HG03354 (cell line): ENCODE results near the gene GSTA1.
"Not testable (repeated sequence)": the region's sequence is repeated elsewhere in the genome, so short reads cannot be mapped to it uniquely, and the experiment has no call there.

Source experiments
- ATAC-seq: cut with Tn5 transposase; IDR thresholded peaks from one replicate; pipeline ENCODE4 v1.9.1; 2021; ENCODE audit warnings: mild to moderate bottlenecking; ENCODE audit not compliant: unreplicated experiment, poor library complexity, severe bottlenecking

GSTA1 gene

DNA sequence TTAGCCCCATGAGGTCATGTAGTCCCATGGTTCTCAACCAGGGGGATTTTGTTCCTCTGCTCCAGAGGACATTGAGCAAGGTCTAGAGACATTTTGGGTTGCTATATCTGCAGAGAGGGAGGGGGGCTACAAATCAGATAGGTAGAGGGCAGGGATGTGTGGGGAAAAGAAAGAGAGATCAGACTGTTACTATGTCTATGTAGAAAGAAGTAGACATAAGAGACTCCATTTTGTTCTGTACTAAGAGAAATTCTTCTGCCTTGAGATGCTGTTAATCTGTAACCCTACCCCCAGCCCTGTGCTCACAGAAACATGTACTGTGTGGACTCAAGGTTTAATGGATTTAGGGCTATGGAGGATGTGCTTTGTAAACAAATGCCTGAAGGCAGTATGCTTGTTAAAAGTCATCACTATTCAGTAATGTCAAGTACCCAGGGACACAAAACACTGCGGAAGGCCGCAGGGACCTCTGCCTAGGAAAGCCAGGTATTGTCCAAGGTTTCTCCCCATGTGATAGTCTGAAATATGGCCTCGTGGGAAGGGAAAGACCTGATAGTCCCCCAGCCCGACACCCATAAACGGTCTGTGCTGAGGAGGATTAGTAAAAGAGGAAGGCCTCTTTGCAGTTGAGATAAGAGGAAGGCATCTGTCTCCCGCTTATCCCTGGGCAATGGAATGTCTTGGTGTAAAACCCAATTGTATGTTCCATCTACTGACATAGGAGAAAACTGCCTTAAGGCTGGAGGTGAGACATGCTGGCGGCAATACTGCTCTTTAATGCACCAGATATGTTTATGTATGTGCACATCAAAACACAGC is 41.7 kb downstream of the GSTA1 start:
- ATAC-seq: not testable (repeated sequence)

DNA sequence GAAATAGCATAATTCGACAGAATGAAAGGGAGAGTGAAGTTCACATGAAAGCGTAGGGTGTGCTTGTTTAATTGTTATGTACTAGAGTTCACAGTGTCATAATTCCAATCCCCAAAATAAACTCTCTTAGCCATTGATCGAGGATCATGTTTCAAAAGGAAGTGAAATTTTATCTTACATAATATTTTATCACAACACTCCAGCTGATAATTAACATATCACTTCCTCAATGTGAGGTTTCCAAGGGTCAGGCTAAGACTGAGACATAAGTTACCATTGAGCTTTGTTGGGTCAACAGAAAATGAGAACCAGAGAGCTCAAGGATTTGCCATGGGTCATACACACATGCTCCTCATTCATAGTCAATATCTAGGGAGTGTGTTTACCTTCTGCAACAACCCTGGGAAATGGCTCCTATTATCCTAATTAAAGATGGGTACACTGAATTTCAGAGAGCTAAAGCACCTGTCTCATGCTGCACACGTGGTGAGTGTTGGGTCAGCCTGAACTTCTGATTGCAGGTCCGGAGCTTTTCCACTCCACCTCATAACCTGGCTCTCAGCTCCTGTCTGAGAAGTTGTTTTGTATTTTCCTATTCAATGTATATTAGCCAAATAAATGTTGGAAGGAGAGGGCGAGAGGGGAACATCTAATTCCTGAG is 43.4 kb downstream of the GSTA1 start:
- no peak for ATAC-seq

DNA sequence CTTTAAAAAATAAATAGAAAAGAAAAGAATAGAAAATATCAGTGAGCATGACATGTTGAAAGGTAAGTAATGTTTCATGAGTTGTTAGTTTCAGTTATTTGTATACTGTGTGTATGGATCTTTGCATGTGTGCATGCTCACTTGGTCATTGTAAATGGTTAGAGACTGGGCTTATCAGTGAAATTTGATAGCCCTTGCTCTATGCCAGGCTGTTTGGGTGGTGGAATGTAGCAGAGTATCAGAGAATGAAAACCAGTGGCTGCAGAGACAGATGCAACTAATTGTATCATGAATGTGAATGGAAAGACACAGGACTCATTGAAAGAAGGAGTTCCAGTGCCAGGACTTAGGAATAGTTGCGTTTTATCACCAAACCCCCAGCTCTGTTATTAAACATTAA is 44.5 kb downstream of the GSTA1 start:
- no peak for ATAC-seq

DNA sequence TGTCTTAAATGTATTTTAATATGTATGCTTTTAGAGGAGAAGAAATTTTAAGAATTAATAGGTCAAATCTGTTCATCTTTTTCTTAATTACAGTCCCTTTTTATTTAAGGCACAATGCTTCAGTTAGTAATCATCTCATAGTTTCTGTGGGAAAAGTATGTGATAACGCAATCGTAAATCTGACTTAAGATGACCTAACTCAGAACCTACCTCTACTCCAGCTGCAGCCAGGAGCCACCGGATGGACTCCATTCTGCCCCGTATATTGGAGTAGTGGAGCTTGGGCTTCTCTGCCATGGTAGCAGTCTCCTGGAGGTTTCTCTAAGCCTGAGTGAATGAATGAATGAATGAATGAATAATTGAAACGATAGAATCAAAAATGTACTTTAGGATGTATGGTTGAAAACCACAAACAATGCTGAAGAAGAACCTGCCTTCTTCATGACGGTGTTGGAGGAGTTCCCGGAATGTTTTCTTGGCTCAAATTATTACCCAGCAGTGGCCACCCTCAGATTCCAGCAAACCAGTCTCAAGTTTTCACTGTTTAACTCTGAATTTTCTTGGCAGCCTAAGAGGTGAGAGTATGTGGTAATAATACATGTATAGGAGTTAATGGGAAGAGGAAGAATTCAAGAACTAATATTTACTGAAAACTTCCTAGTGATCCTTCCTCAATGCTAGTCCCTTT is 45.8 kb downstream of the GSTA1 start:
- not testable (repeated sequence) for ATAC-seq

DNA sequence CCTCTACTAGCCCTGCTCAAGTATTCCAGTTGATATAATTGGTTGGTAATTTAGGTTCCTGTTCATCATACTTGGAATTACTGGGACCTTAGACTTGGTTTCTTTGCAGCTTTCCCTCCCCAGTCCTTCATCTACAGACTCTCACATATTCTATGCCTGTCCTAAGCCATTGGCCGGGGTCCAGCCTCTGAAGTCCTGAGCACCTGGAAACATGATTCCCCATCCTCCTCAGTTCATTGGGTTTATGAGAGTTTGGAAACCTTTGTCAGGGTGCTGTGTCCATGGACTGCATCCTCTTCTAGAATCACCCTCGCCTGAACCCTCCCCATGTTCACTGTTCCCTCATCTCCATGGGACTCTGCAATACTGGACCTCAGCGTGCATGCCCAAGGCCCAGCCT is 49.2 kb downstream of the GSTA1 start:
- no peak for ATAC-seq

DNA sequence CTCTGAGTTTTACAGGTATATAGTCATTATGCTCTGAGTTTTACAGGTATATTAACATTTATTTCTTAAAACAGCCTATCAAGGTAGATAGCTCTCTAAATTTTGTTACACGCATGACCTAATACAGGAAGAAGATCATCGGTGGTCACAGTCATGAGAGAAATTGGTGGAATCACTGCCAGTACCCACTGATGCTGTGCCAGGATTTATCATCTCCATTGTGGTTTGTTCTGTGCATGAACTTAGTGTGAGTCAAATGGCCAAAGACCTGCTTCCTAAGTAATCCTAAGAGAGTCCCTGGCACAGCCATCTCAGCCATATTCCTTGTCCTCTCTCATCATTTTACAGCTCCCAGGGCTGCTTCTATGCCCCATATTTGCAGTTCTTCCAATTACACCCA is 50.5 kb downstream of the GSTA1 start:
- ATAC-seq: not testable (repeated sequence)

DNA sequence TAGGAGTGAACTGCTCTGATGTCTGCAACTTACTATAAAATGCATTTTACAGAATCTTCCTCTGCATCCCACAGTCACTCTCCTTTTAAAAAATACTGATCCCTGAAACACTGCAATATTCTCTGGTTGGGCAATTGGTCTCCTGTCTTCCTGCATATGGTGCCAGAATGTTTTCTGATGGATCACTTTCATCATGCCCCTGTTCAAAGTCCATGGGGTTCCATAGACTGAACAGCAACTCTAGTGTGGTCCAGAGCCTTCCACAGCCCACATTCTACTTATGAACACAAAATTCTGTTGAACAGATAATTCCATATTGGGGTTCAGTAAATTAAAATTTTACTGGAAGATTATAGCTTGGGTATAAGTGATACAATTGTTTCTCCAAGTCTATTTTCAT is 51.3 kb downstream of the GSTA1 start:
- no peak for ATAC-seq

DNA sequence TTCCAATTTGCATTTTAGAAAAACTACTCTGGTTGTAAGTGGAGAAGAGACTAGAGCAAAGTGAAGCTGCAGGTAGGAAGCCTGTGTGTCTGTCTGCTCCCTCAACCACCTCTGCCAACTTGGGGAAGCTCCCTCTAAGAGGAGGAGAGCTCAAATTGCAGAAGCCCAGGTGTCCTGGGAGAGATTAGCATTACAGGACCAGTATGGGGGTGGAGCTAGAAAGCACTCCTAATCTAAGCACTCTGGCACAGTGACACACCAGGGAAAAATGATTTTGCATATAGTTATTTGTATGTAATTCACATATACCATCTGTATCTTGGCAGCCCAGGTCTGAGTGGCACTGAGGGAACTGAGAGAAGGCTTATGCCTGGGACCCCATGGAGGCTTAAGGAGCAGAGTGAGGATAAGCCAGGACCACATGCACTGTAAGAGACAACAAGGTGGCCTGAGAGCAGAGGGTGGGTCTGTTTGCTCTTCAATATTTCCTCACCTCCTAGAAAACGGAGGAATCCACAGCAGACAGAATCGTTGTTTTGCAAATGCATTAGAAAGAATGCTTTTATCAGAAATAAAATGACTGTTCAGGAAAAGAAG is 54.0 kb downstream of the GSTA1 start:
- ATAC-seq: no peak

DNA sequence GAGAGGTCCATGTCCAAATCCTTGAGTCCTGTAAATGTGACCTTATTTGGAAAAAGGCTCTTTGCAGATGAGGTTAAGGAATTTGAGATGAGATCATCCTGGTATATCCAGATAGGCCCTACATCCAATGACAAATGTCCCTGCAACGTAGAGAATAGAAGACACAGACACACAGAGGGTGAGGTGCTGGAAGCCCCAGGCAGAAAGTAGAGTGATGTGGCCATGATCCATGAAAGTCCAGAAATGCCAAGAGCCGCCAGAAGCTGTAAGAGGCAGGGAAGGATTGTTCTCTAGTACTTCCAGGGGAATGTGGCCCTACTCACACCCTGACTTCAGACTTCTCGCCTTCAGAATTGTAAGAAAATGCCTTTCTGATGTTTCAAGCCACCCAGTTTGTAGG is 56.3 kb downstream of the GSTA1 start:
- ATAC-seq: not testable (repeated sequence)

DNA sequence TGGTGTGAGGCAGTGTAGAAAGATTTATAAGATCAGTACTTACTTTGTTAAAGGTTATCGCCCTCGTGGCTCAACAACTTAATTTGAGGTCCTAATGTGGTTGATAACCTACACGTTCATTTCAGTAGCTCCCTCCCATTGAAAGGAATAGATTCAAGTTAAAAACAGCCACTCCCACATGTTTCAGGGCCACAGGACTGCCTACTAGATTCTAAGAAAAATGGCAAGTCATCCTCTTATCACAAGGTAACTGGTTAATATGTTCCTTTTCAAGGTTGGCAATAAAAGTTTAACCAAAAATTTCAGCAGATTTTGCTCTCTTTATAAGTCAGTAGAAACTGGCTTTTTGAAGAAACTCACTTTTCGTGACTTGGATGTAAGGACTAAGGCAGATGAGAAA is 57.4 kb downstream of the GSTA1 start:
- no peak for ATAC-seq

DNA sequence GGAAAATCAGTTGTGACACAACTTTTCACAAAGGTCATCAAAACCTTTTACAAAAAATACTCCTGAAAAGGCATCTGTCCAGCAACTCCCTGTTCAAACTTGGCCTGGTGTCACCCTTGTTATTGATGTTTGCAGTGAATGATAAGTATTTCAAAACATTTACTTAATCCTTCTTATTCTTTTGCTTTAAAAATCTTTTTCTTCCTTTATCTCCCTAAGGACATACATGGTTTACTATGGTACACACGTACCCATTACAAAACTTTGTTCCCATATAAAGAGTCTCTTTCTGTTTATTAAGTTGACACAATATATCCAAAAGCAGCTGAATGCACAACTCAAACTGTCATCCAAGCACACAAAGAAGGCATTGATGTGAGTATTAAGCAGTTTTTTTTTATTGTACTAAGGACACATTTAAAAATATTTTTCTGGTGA is 57.8 kb downstream of the GSTA1 start:
- ATAC-seq: no peak

DNA sequence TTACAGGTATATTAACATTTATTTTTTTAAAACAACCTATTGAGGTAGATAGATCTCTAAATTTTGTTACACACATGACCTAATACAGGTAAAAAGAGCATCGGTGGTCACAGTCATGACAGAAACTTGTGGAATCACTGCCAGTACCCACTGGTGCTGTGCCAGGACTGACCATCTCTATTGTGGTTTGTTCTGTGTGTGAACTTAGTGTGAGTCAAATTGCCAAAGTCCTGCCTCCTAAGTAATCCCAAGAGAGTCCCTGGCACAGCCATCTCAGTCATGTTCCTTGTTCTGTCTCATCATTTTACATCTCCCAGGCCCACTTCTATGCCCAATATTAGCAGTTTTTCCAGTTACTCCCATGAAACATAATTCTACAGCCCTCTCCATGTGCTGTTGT is 61.7 kb downstream of the GSTA1 start:
- ATAC-seq: no peak
